ENCODE measurements around the gene RAD51D. TPM values are rescaled to one million over a fixed set of nuclear protein-coding genes. Genes with fewer than 3 reads are reported as not detected.
"Not testable (repeated sequence)": the region's sequence is repeated elsewhere in the genome, so short reads cannot be mapped to it uniquely, and the experiment has no call there.

The RAD51D gene
- total and polyA plus RNA-seq, 8 donors: 4.3 to 9.4 (median 5.3) TPM

- Histone ChIP-seq H3K36me3 (no peaks in the 10 kb centered on the region), H3K9me3 (no peaks in the 10 kb centered on the region), H3K27ac (no peak overlapping the region), H3K4me1 (no peaks in the 10 kb centered on the region), H3K4me3 (no peak overlapping the region), H3K27me3 (no peaks in the 10 kb centered on the region)
- FAIRE-seq: no peak
- no peak for ATAC-seq
- intact Hi-C loops (cut with DNase I): no loop called here
- DNase-seq: no peak
- no peak for TF ChIP-seq CTCF (IDR thresholded peaks at IDR 0.05)
- 51 to 55% methylated on average over 13 of the region's 13 CpGs for WGBS, 2 donors
These were observed 32.9 kb upstream of the RAD51D start for GRCh38 chr17:35152421-35153140.

- H3K27me3 ChIP-seq; H3K27ac ChIP-seq; H3K9me3 ChIP-seq; H3K4me3 ChIP-seq; FAIRE-seq; H3K36me3 ChIP-seq; intact Hi-C loops (cut with DNase I); H3K4me1 ChIP-seq; ATAC-seq; DNase-seq: not testable (repeated sequence)
- WGBS, 2 donors: 79 to 89% methylated on average over 29 of the region's 29 CpGs
These were observed 31.4 kb upstream of the RAD51D start for GRCh38 chr17:35151080-35151479.

GRCh38 chr17:35149941-35150340 lies 30.3 kb upstream of the RAD51D start:
- DNase-seq (no peak), FAIRE-seq (no peak), ATAC-seq (no peak)
- Histone ChIP-seq H3K4me1 (no peaks in the 10 kb centered on the region), H3K27me3 (no peaks in the 10 kb centered on the region), H3K4me3 (no peak overlapping the region), H3K27ac (no peak overlapping the region), H3K36me3 (no peaks in the 10 kb centered on the region), H3K9me3 (no peaks in the 10 kb centered on the region)
- WGBS, 2 donors: 77 to 86% methylated on average over 11 of the region's 11 CpGs
- intact Hi-C loops (cut with DNase I): no loop called here
- TF ChIP-seq CTCF (IDR thresholded peaks at IDR 0.05): no peak

- DNase-seq (no peak), ATAC-seq (no peak), FAIRE-seq (no peak)
- Histone ChIP-seq H3K27me3 (no peaks in the 10 kb centered on the region), H3K27ac (no peak overlapping the region), H3K36me3 (no peaks in the 10 kb centered on the region), H3K4me3 (no peak overlapping the region), H3K9me3 (no peaks in the 10 kb centered on the region), H3K4me1 (no peaks in the 10 kb centered on the region)
- TF ChIP-seq CTCF (IDR thresholded peaks at IDR 0.05): no peak
- WGBS, 2 donors: 47 to 54% methylated on average over 9 of the region's 9 CpGs
- intact Hi-C loops (cut with DNase I): no loop called here
These were observed 28.5 kb upstream of the RAD51D start for GRCh38 chr17:35148144-35148543.

- ATAC-seq: no peak
- no peaks in the 10 kb centered on the region for H3K4me1 ChIP-seq
- no peaks in the 10 kb centered on the region for H3K9me3 ChIP-seq
- no peak for TF ChIP-seq CTCF (IDR thresholded peaks at IDR 0.05)
- no peaks in the 10 kb centered on the region for H3K27me3 ChIP-seq
- intact Hi-C loops (cut with DNase I): no loop called here
- no peaks in the 10 kb centered on the region for H3K36me3 ChIP-seq
- WGBS, 2 donors: 56 to 61% methylated on average over 4 of the region's 4 CpGs
- no peak within 1 kb of the TSS for H3K27ac ChIP-seq
- DNase-seq: no peak
- H3K4me3 ChIP-seq: no peak within 1 kb of the TSS
- no peak for FAIRE-seq
These were observed 27.8 kb upstream of the RAD51D start, which contains the start of gene UNC45B for GRCh38 chr17:35147375-35147905. Gene UNC45B (plus strand): TSS chr17:35147817. CDS start chr17:35148264, 447 bp downstream.

Measured in pancreas (tissue), 10 donors.